Loucy (cell line): ENCODE data around the gene GAB2.

Source experiments
- H2AFZ ChIP-seq: fragments of 200-600 bp; sonication (generic); 2 replicates; pipeline ENCODE4 v1.6.0; 2016; ENCODE audit warnings: antibody characterized with exemption, mild to moderate bottlenecking, low read length, moderate library complexity
- H3F3A ChIP-seq: fragments of 200-600 bp; 2 replicates; pipeline ENCODE4 v1.6.0; 2016; ENCODE audit warnings: antibody characterized with exemption, low read depth, mild to moderate bottlenecking
- H3K27me3 ChIP-seq: fragments of 200-600 bp; sonication (generic); 2 replicates; pipeline ENCODE4 v1.6.1; 2014; ENCODE audit warnings: low read length, mild to moderate bottlenecking; ENCODE audit not compliant: insufficient read depth, poor library complexity, severe bottlenecking
- H3K36me3 ChIP-seq: fragments of 200-600 bp; sonication (generic); 2 replicates; pipeline ENCODE4 v1.6.1; 2016; ENCODE audit warnings: low read length; ENCODE audit not compliant: insufficient read depth
- H3K4me1 ChIP-seq: fragments of 200-600 bp; sonication (generic); 2 replicates; pipeline ENCODE4 v1.5.1; 2014; ENCODE audit warnings: low read length, mild to moderate bottlenecking; ENCODE audit not compliant: insufficient read depth, poor library complexity, severe bottlenecking
- H3K4me2 ChIP-seq: fragments of 200-600 bp; sonication (generic); 2 replicates; pipeline ENCODE4 v1.6.0; 2014; ENCODE audit warnings: antibody characterized with exemption, low read length, low read depth, mild to moderate bottlenecking; ENCODE audit not compliant: poor library complexity, severe bottlenecking
- H3K4me3 ChIP-seq: fragments of 200-600 bp; sonication (generic); 2 replicates; pipeline ENCODE4 v1.5.1; 2014; ENCODE audit warnings: low read length, mild to moderate bottlenecking, mixed read lengths; ENCODE audit not compliant: poor library complexity, severe bottlenecking
- H3K79me2 ChIP-seq: fragments of 200-600 bp; sonication (generic); 2 replicates; pipeline ENCODE4 v1.6.1; 2014; ENCODE audit warnings: low read length; ENCODE audit not compliant: insufficient read depth
- H3K9ac ChIP-seq: fragments of 200-600 bp; sonication (generic); 2 replicates; pipeline ENCODE4 v1.6.0; 2014; ENCODE audit warnings: mild to moderate bottlenecking, low read depth, low read length, moderate library complexity; ENCODE audit not compliant: poor library complexity, severe bottlenecking
- H3K9me2 ChIP-seq: fragments of 200-600 bp; sonication (generic); replicated peaks from 2 replicates; pipeline ENCODE4 v1.6.1; 2016; ENCODE audit warnings: low read depth, low read length, mixed read lengths
- H3K9me3 ChIP-seq: fragments of 200-600 bp; sonication (generic); 2 replicates; pipeline ENCODE4 v1.6.1; 2014; ENCODE audit warnings: mild to moderate bottlenecking, antibody characterized with exemption, low read length, low read depth; ENCODE audit not compliant: insufficient read depth
- H4K20me1 ChIP-seq: fragments of 200-600 bp; sonication (generic); 2 replicates; pipeline ENCODE4 v1.6.0; 2014; ENCODE audit warnings: antibody characterized with exemption, low read length, mild to moderate bottlenecking; ENCODE audit not compliant: insufficient read depth, poor library complexity, severe bottlenecking
- EZH2phosphoT487 ChIP-seq: fragments of 200-600 bp; IDR thresholded peaks from 2 replicates; pipeline ENCODE4 v1.6.1; 2018; ENCODE audit warnings: antibody characterized with exemption, mild to moderate bottlenecking, moderate library complexity, borderline replicate concordance
- TF ChIP-seq, protein P1 (sequence below): fragments of 200-600 bp; sonication (generic); conservative IDR thresholded peaks from 2 replicates; pipeline ENCODE4 v1.5.1; 2014; ENCODE audit warnings: mild to moderate bottlenecking, antibody characterized with exemption, low read length

GAB2 gene

GRCh38 chr11:78398715-78399114, 18.9 kb downstream of the GAB2 start:
- Histone ChIP-seq H3K27me3 (no peaks in the 10 kb centered on the region), H3K4me3 (no peak overlapping the region), H3K9me2 (no peaks in the 10 kb centered on the region), H3K9me3 (no peaks in the 10 kb centered on the region), H4K20me1 (no peaks in the 10 kb centered on the region), H3K4me2 (no peak overlapping the region), H2AFZ (no peak overlapping the region), H3K36me3 (no peaks in the 10 kb centered on the region), H3F3A (no peaks in the 10 kb centered on the region), H3K4me1 (peaks cover 12% of the 10 kb centered on the region), H3K9ac (no peak overlapping the region), H3K79me2 (no peaks in the 10 kb centered on the region)
- no peak for TF ChIP-seq EZH2phosphoT487
- TF ChIP-seq, protein P1, sequence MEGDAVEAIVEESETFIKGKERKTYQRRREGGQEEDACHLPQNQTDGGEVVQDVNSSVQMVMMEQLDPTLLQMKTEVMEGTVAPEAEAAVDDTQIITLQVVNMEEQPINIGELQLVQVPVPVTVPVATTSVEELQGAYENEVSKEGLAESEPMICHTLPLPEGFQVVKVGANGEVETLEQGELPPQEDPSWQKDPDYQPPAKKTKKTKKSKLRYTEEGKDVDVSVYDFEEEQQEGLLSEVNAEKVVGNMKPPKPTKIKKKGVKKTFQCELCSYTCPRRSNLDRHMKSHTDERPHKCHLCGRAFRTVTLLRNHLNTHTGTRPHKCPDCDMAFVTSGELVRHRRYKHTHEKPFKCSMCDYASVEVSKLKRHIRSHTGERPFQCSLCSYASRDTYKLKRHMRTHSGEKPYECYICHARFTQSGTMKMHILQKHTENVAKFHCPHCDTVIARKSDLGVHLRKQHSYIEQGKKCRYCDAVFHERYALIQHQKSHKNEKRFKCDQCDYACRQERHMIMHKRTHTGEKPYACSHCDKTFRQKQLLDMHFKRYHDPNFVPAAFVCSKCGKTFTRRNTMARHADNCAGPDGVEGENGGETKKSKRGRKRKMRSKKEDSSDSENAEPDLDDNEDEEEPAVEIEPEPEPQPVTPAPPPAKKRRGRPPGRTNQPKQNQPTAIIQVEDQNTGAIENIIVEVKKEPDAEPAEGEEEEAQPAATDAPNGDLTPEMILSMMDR = no peak

DNA sequence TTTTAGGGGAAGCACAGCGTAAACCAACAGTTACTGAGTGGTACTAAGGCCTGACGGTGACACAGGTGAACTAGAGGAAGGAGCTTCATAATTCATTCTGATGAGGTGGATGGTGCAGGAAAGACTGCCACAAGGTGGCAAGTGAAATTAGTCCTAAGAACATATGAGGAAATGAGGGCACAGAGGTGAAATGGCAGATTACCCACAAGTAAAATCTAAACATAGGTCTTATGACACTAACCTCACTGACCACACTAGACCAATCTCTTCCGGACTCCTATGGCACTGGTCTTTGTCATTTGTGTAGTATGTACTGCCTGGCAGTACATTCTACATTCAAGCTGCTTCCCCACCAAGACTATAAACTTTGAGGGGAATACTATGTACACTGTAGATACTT, 20.2 kb downstream of the GAB2 start:
- no peak for TF ChIP-seq EZH2phosphoT487
- TF ChIP-seq, protein P1 = peak; percentile 33; the same call in 1 of the 2 replicates
- H3K27me3 ChIP-seq = no peaks in the 10 kb centered on the region
- no peak overlapping the region; the same call in 1 of the 2 replicates for H2AFZ ChIP-seq
- no peaks in the 10 kb centered on the region for H3F3A ChIP-seq
- H3K9ac ChIP-seq = no peak overlapping the region
- peak overlapping the region; percentile 24 for H3K4me2 ChIP-seq
- peaks cover 22% of the 10 kb centered on the region for H3K4me1 ChIP-seq
- no peaks in the 10 kb centered on the region for H4K20me1 ChIP-seq
- H3K4me3 ChIP-seq = peak overlapping the region; percentile 26
- H3K9me2 ChIP-seq = no peaks in the 10 kb centered on the region
- no peaks in the 10 kb centered on the region for H3K36me3 ChIP-seq
- no peaks in the 10 kb centered on the region for H3K9me3 ChIP-seq
- H3K79me2 ChIP-seq = no peaks in the 10 kb centered on the region

DNA sequence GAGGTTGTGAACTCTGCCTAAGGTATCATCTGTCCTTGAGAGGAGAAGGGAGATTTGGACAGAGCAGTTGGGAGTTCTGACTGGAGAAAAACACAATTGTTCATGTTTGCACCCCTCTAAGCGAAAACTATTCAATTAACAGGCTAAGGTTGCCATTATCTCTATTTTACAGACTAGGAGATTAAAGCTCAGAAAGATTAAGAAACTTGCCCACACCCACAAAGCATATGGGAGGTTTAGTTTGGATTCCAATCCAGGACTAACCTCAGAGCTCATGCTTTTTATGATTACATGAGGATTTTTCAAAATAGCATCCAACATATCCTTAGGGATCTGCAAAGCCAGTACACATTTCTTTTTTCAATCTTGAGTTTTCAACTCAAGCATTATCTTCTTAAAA, 22.0 kb downstream of the GAB2 start:
- no peak overlapping the region for H3K4me3 ChIP-seq
- no peaks in the 10 kb centered on the region for H3K79me2 ChIP-seq
- no peaks in the 10 kb centered on the region for H3K36me3 ChIP-seq
- no peaks in the 10 kb centered on the region for H3K9me2 ChIP-seq
- no peaks in the 10 kb centered on the region for H3K9me3 ChIP-seq
- H3K4me2 ChIP-seq = no peak overlapping the region
- H4K20me1 ChIP-seq = no peaks in the 10 kb centered on the region
- H3K9ac ChIP-seq = no peak overlapping the region
- H3K27me3 ChIP-seq = no peaks in the 10 kb centered on the region
- peaks cover 22% of the 10 kb centered on the region for H3K4me1 ChIP-seq
- H2AFZ ChIP-seq = no peak overlapping the region
- H3F3A ChIP-seq = no peaks in the 10 kb centered on the region
- TF ChIP-seq, protein P1 = no peak
- no peak for TF ChIP-seq EZH2phosphoT487
